NCI-H774 (cell line): ENCODE data around the gene LMF1.
"Not testable (repeated sequence)": the region's sequence is repeated elsewhere in the genome, so short reads cannot be mapped to it uniquely, and the experiment has no call there.

Experiments
- DNase-seq: peaks from one replicate; lab custom pipeline; 2025; lab: John Stamatoyannopoulos, UW

LMF1 gene

DNA sequence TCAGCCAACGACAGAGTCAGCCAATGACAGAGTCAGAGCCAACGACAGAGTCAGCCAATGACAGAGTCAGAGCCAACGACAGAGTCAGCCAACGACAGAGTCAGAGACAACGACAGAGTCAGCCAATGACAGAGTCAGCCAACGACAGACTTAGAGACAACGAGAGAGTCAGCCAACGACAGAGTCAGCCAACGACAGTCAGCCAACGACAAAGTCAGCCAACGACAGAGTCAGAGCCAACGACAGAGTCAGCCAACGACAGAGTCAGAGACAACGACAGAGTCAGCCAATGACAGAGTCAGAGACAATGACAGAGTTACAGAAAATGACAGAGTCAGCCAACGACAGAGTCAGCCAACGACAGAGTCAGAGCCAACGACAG lies 22.9 kb downstream of the LMF1 start:
- DNase-seq: not testable (repeated sequence)

- no peak for DNase-seq
These were observed 23.4 kb downstream of the LMF1 start for GRCh38 chr16:947255-947921.

DNA sequence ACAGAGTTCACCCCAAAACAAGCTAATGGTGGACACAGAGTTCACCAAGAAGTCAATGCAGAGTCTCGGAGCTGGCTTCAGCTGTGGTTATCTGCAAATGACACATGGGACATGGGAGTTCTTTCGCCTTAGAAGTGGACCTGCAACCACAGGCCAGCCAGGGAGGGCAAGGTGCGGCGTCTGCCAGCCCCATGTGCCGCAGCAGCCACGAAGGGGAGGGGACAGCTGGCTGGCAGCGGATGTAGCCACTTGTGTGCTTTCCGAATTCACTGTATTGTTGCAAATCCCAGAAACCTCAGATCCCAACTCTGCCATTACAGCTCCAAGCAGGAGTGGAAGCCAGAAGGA lies 24.8 kb downstream of the LMF1 start:
- DNase-seq: no peak

- no peak for DNase-seq
These were observed 25.3 kb downstream of the LMF1 start for GRCh38 chr16:945271-946047.

- no peak for DNase-seq
These were observed 26.8 kb downstream of the LMF1 start for GRCh38 chr16:943971-944370.

- DNase-seq: no peak
These were observed 28.2 kb downstream of the LMF1 start for GRCh38 chr16:942436-943060.

DNA sequence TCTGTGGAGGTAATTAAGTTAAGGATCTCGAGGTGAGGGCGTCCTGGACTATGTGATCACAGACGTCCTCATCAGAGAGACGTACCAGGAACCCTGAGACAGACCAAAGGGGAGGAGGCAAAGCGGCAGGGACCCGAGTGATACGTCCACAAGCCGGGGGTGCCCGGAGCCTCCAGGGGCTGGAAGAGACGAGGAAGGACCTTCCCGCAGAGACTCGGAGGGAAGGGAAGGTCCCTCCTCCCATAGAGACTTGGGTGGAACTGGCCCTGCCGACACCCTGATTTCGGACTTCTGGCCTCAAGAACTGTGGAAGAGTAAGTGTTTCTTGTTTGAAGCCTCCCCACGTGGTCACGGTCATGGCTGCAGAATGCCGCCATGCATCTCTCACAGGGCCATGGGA lies 30.8 kb downstream of the LMF1 start:
- no peak for DNase-seq

DNA sequence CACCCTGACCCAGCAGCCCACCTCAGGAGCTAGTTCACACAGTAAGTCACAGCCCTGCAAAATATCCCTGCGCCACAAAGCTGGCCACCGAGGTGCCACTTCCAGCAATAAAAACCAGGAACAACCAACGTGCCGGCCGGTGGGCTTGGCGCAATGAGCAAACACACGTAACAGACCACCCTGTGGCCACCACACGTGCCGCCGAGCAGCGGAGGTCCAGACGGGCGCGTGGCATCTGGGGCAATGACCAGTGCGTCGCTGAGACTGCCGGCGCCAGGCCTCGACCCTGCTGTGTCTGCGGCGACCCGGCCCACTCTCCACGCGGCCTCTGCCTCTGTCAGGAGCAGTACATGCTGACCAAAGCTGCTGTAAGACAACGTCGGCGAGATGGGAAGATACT lies 31.5 kb downstream of the LMF1 start:
- DNase-seq: no peak

DNA sequence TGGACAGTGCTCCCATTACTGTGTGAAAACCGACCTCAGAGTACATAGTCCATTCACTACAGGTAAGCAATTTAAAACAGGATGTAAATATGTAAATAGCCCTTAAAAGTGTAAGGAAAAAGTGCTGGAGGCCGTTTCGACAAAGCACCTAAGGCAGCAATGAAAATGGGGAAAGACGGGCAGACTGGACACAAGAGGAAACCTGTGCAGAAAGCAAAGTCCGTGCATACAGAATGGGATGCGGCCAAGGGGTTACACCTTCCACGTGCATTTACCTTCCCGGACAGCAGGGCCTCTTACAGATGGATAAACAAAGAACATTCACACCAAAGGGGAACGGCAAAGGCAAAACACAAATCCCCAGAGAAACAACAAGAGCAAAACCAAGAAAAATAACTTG lies 32.0 kb downstream of the LMF1 start:
- no peak for DNase-seq

- no peak for DNase-seq
These were observed 32.6 kb downstream of the LMF1 start for GRCh38 chr16:938136-938535.

DNA sequence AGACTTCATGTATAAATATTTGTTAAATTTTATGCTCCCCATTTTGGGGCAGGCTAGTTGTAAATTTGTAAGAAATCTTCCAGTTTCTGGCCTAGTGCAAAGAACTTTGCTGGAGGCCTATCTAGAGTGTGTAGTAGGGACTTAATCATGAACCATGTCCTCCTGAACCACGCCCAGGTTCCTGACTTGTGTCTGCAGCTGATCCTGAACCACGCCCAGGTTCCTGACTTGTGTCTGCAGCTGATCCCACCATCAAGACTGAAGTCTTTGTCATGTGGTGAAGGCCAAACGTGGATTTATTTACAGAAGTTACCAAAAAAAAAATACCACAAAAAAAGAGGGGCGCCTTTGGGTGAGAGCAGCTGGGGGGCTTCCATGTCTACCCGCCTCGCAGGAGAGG lies 33.1 kb downstream of the LMF1 start:
- DNase-seq: no peak

DNA sequence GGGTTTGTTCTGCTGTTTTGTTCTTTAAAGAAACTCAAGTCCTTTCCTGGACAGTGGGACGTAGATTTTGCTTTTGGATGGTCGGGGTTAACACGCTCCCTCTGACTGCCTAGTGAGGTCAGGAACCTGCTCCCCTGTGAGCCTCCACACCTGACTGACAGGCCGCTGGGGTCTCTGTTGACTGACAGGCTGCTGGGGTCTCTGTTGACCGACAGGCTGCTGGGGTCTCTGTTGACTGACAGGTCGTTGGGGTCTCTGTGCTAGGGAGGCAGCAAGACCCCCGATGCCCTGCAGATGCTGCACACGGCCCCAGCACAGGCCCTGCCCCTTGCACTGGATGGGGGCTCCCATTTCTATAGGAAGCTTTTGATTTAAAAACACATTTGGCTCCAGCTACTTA lies 33.5 kb downstream of the LMF1 start:
- no peak for DNase-seq

- DNase-seq: no peak
These were observed 35.1 kb downstream of the LMF1 start for GRCh38 chr16:935684-936083.

- no peak for DNase-seq
These were observed 36.6 kb downstream of the LMF1 start for GRCh38 chr16:934178-934577.

GRCh38 chr16:933581-933980 lies 37.2 kb downstream of the LMF1 start:
- DNase-seq: no peak

- DNase-seq: no peak
These were observed 37.9 kb downstream of the LMF1 start for GRCh38 chr16:932831-933330.

GRCh38 chr16:931626-932500 lies 38.9 kb downstream of the LMF1 start:
- DNase-seq: no peak

GRCh38 chr16:931171-931570 lies 39.6 kb downstream of the LMF1 start:
- no peak for DNase-seq

DNA sequence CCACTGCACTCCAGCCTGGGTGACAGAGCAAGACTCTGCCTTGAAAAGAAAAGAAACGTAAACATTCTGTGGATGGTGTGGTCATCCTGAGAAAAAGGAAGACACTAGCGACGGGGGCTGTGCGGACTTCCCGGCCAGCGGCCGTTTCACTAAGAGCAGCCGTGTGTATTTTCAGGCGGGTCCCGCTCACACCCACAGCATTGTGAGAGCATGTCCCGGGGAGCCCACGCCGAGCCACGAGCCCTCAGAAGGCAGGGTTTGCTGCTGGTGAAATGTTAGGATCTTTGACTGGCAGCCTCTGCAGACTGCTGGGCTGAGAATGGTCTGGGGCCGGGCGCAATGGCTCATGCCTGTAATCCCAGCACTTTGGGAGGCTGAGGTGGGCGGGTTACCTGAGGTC lies 40.3 kb downstream of the LMF1 start:
- no peak for DNase-seq

DNA sequence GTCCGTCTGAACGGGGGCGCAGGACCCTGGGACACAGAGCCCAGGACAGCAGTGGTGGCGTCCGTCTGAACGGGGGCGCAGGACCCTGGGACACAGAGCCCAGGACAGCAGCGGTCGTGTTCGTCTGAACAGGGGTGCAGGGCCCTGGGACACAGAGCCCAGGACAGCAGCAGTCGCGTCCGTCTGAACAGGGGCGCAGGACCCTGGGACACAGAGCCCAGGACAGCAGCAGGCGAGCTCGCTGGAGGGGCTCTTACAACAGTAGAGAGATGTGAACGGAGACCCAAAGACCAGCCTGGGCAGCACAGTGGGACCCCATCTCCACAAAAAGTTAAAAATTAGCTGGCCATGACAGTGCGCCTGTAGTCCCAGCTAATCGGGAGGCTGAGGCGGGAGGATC lies 40.7 kb downstream of the LMF1 start:
- DNase-seq: no peak

DNA sequence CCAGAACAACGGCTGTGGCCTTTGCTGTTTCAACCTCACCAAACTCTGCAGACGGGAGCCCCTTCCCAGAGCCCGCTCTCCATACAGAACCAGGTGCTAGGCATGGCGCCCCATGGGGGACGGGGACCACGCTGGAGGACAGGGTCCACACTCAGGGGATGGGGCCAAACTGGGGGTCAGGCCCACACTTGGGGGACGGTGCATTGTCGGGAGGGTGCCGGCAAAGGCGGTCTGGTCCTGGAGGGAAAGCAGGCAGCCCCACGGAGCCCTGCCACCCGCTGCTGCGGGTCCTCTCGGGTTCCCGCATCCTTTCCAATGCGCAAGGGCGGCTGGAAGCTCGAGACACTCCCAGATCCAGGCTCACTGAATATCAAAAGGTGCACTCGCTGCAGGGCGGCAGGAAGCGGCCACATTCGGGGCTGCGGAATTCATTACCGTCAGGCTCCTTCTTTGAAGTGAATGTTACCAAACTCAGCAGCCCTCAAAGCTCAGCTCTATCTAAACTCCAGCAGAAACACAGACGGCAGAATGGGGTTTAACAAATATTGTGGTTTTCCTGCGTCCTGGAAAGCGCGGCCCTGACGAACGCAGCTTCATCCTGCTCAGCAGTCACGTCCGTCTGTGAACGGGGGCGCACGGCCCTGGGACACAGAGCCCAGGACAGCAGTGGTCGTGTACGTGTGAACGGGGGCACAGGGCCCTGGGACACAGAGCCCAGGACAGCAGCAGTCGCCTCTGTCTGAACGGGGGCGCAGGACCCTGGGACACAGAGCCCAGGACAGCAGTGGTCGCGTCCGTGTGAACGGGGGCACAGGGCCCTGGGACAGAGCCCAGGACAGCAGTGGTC lies 41.3 kb downstream of the LMF1 start:
- DNase-seq: no peak
